B cell (primary cell): ENCODE data around the gene DZIP1L. TPM values are rescaled to one million over a fixed set of nuclear protein-coding genes. Genes with fewer than 3 reads are reported as not detected.

Experiments used
- ATAC-seq: fragments of 200-7000 bp; cut with Tn5 transposase; one replicate; pipeline ENCODE4 v1.10.0; 2021; ENCODE audit warnings: low read depth, mild to moderate bottlenecking, moderate number of reproducible peaks, moderate library complexity
- CTCF ChIA-PET: fragments of 350-600 bp; sonication (Branson Sonifier 250); formaldehyde crosslinking; loops from one replicate; lab custom pipeline; 2021; ENCODE audit warnings: antibody characterized with exemption, inconsistent platforms; lab: Charles Lee
- POLR2A ChIA-PET: fragments of 350-600 bp; sonication (Branson Sonifier 250); formaldehyde crosslinking; loops from one replicate; lab custom pipeline; 2021; ENCODE audit warnings: antibody characterized with exemption; lab: Charles Lee
- DNase-seq: peaks from one replicate; pipeline ENCODE4 v3.0.0; 2013
- H2AFZ ChIP-seq: 2 replicates; pipeline ENCODE4 v1.6.1; 2012; ENCODE audit warnings: mild to moderate bottlenecking, low read depth, low read length; ENCODE audit not compliant: insufficient read depth, poor library complexity, severe bottlenecking
- H3K27ac ChIP-seq, 2 donors: 1 replicate in 1 of 2; 2 replicates in 1 of 2; pipeline ENCODE4 v1.5.1; 2012 to 2013; ENCODE audit warnings: low read length in 2 of 2, mild to moderate bottlenecking in 2 of 2, moderate library complexity in 1 of 2
- H3K27me3 ChIP-seq, 4 experiments: fragments of 200-600 bp in 1 of 4; sonication (generic) in 1 of 4; replicated peaks in 1 of 4; 1 replicate in 2 of 4; 2 replicates in 2 of 4; pipeline versions ENCODE4 v1.6.1 to v1.7.0; 2013 to 2016; ENCODE audit warnings: low read length in 3 of 4, mild to moderate bottlenecking in 2 of 4, mixed read lengths in 1 of 4, moderate library complexity in 1 of 4; ENCODE audit not compliant: insufficient read depth in 4 of 4, control insufficient read depth in 3 of 4; ENCODE audit errors: control extremely low read depth in 1 of 4
- H3K36me3 ChIP-seq, 2 experiments: replicated peaks in 1 of 2; 1 replicate in 1 of 2; 2 replicates in 1 of 2; pipeline versions ENCODE4 v1.6.1 to v1.7.1; 2013; ENCODE audit warnings: low read length in 1 of 2; ENCODE audit not compliant: insufficient read depth in 2 of 2, control insufficient read depth in 1 of 2; ENCODE audit errors: control extremely low read depth in 1 of 2, extremely low read depth in 1 of 2
- H3K4me1 ChIP-seq, 2 donors: fragments of 200-600 bp in 1 of 2; sonication (generic) in 1 of 2; 1 replicate in 1 of 2; 2 replicates in 1 of 2; pipeline versions ENCODE4 v1.5.1 to v1.6.1; 2013 to 2017; ENCODE audit warnings: low read length in 2 of 2; ENCODE audit not compliant: control insufficient read depth in 2 of 2, insufficient read depth in 2 of 2
- H3K4me2 ChIP-seq: replicated peaks from 2 replicates; pipeline ENCODE3; 2012; ENCODE audit warnings: mild to moderate bottlenecking, low read depth, low read length; ENCODE audit not compliant: poor library complexity, severe bottlenecking
- H3K4me3 ChIP-seq, 5 experiments: fragments of 200-600 bp in 1 of 5; sonication (generic) in 1 of 5; 1 replicate in 3 of 5; 2 replicates in 2 of 5; pipeline versions ENCODE4 v1.5.1 to v1.7.0; 2011 to 2016; ENCODE audit warnings: low read length in 4 of 5, mild to moderate bottlenecking in 4 of 5, low read depth in 2 of 5, control low read depth in 1 of 5, moderate library complexity in 1 of 5; ENCODE audit not compliant: insufficient read depth in 1 of 5; ENCODE audit errors: control extremely low read depth in 1 of 5, extremely low read depth in 1 of 5
- H3K79me2 ChIP-seq: fragments of 200-600 bp; sonication (generic); one replicate; pipeline ENCODE4 v1.6.0; 2016; ENCODE audit warnings: low read length; ENCODE audit not compliant: control insufficient read depth, insufficient read depth
- H3K9ac ChIP-seq: fragments of 200-600 bp; sonication (generic); 2 replicates; pipeline ENCODE4 v1.6.1; 2017; ENCODE audit warnings: mild to moderate bottlenecking, low read length, moderate library complexity
- H3K9me3 ChIP-seq, 3 donors: one replicate each; pipeline versions ENCODE4 v1.6.1 to v1.7.1; 2013; ENCODE audit warnings: low read length in 2 of 3; ENCODE audit not compliant: control insufficient read depth in 2 of 3, insufficient read depth in 1 of 3; ENCODE audit errors: control extremely low read depth in 1 of 3
- H4K20me1 ChIP-seq: 2 replicates; pipeline ENCODE4 v1.6.0; 2012; ENCODE audit warnings: mild to moderate bottlenecking, low read length; ENCODE audit not compliant: insufficient read depth, control insufficient read depth, poor library complexity, severe bottlenecking
- H3K27ac Mint-ChIP-seq: one replicate; pipeline ENCODE4 v1.8.0; 2021; ENCODE audit warnings: mixed read lengths
- H3K27me3 Mint-ChIP-seq: one replicate; pipeline ENCODE4 v1.8.0; 2021; ENCODE audit warnings: mixed read lengths
- H3K4me1 Mint-ChIP-seq: one replicate; pipeline ENCODE4 v1.8.0; 2021; ENCODE audit warnings: mixed read lengths
- H3K4me3 Mint-ChIP-seq: one replicate; pipeline ENCODE4 v1.8.0; 2021; ENCODE audit warnings: mixed read lengths
- H3K9me3 Mint-ChIP-seq: one replicate; pipeline ENCODE4 v1.8.0; 2022; ENCODE audit warnings: mixed read lengths; ENCODE audit not compliant: insufficient read depth
- CTCF ChIP-seq: fragments of 200-600 bp; IDR thresholded peaks from one replicate; pipeline ENCODE4 v1.8.0; 2022; ENCODE audit warnings: antibody characterized with exemption, mild to moderate bottlenecking
- EZH2 ChIP-seq: IDR thresholded peaks from 2 replicates; pipeline ENCODE4 v1.6.1; 2012; ENCODE audit warnings: borderline replicate concordance, low read depth, mild to moderate bottlenecking, moderate library complexity, low read length; ENCODE audit not compliant: insufficient read depth, poor library complexity, severe bottlenecking
- WGBS: methylation state at CpG from one replicate; pipeline ENCODE4 v1.1.5; 2013; ENCODE audit warnings: missing lambda C conversion rate; ENCODE audit not compliant: insufficient coverage; 5-methylcytosine and 5-hydroxymethylcytosine counted together
- intact Hi-C: fragments of 100-400 bp; cut with micrococcal nuclease; formaldehyde crosslinking; loops from one replicate; pipeline ENCODE4 v1.10.0; 2022
- polyA plus RNA-seq: library from polyadenylated mRNA; depleted of rRNA; stranded (reverse); fragments of >200 nt; gene quantifications from 2 replicates; pipeline ENCODE4 v1.2.3, GENCODE V29; 2012
- total RNA-seq, 2 donors: library from RNA; stranded (reverse); fragments of 120-200 nt in 1 of 2; gene quantifications; 1 replicate in 1 of 2; 2 replicates in 1 of 2; pipeline versions ENCODE4 v1.2.3 to v1.2.4, GENCODE V29; 2013 to 2022

Gene DZIP1L
- total and polyA plus RNA-seq, 2 donors (not counting 1 experiment from before 2014, with no cell fraction given) = not detected

GRCh38 chr3:138078096-138078495 lies 37.3 kb downstream of the DZIP1L start:
- no peak overlapping the region for H3K27ac Mint-ChIP-seq
- H3K4me3 Mint-ChIP-seq = no peak overlapping the region
- Histone ChIP-seq H3K4me3 (no peak overlapping the region), H3K9me3 (peaks cover 0 to 3% (median 0%) of the 10 kb centered on the region in 3 donors), H3K4me2 (no peak overlapping the region), H3K9ac (no peak overlapping the region), H3K4me1 (no peaks in the 10 kb centered on the region), H2AFZ (no peak overlapping the region), H3K36me3 (no peaks in the 10 kb centered on the region), H3K79me2 (no peaks in the 10 kb centered on the region), H4K20me1 (no peaks in the 10 kb centered on the region), H3K27me3 (peaks cover 0 to 7% (median 0%) of the 10 kb centered on the region in 4 experiments), H3K27ac (no peak overlapping the region)
- H3K27me3 Mint-ChIP-seq = peaks cover 28% of the 10 kb centered on the region
- H3K9me3 Mint-ChIP-seq = peaks cover 4% of the 10 kb centered on the region
- DNase-seq (no peak), ATAC-seq (no peak)
- ChIA-PET CTCF (no interaction called here), POLR2A (no interaction called here)
- TF ChIP-seq EZH2 (no peak), CTCF (no peak)
- H3K4me1 Mint-ChIP-seq = no peaks in the 10 kb centered on the region
- WGBS = 62% methylated on average over 3 of the region's 4 CpGs
- intact Hi-C loops = no loop called here

DNA sequence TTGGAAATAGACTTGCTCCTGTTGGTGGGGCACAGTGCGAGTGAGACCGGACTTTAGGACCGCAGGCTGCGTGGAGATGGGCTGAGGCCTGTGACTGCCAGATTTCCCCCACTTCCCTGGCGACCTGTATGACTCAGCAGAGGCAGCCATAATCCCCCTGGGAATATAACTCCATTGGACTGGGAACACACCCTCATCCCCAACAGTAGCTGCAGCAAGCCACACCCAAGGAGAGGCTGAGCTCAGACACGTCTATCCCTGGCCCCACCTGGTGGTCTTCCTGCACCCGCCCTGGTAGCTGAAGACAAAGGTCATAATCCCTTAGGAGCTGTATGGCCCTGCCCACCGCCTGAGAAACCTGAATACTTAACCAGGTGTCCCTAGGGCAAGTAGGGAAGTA lies 42.6 kb downstream of the DZIP1L start:
- Histone ChIP-seq H3K4me2 (no peak overlapping the region), H3K27ac (no peak overlapping the region), H3K79me2 (no peaks in the 10 kb centered on the region), H3K9ac (no peak overlapping the region), H3K4me1 (no peaks in the 10 kb centered on the region), H3K36me3 (no peaks in the 10 kb centered on the region), H2AFZ (no peak overlapping the region), H3K9me3 (peaks cover 0 to 8% (median 0%) of the 10 kb centered on the region in 3 donors), H3K4me3 (no peak overlapping the region), H3K27me3 (peaks cover 0 to 3% (median 0%) of the 10 kb centered on the region in 4 experiments), H4K20me1 (no peaks in the 10 kb centered on the region)
- H3K27me3 Mint-ChIP-seq = peaks cover 32% of the 10 kb centered on the region
- no peaks in the 10 kb centered on the region for H3K4me1 Mint-ChIP-seq
- intact Hi-C loops = no loop called here
- no peak for DNase-seq
- H3K27ac Mint-ChIP-seq = no peak overlapping the region
- 91% methylated on average over 7 of the region's 8 CpGs for WGBS
- no peak for ATAC-seq
- CTCF ChIA-PET = interaction anchor here (2.3 kb wide), 1 partner anchor 8 kb away, joined by 8 read pairs; no protein-coding TSS in a partner anchor
- POLR2A ChIA-PET = no interaction called here
- peaks cover 4% of the 10 kb centered on the region for H3K9me3 Mint-ChIP-seq
- H3K4me3 Mint-ChIP-seq = no peak overlapping the region
- no peak for TF ChIP-seq EZH2
- no peak for TF ChIP-seq CTCF
